ENCODE measurements around the gene OGDH.

DNA sequence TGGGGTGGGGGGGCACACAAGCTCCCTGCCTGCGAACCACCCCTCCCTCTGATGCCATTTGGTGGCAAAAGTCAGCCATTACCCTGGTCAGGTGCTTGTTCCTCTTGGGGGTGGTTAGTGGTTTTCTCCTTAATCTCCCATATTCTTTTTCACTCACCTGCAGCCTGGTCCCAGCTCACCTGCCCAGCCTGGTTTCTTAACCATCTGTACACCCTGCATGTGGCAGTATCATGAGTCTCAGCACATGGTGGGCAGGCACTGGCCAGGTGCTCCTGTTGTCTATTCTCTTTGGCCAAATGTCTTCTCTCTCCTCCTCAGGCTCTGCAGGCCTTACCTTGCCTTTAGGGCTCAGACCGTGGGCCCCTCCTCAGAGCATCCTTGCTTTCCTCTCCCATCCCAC, 30.5 kb downstream of the OGDH start:
- TF ChIP-seq, protein P1, sequence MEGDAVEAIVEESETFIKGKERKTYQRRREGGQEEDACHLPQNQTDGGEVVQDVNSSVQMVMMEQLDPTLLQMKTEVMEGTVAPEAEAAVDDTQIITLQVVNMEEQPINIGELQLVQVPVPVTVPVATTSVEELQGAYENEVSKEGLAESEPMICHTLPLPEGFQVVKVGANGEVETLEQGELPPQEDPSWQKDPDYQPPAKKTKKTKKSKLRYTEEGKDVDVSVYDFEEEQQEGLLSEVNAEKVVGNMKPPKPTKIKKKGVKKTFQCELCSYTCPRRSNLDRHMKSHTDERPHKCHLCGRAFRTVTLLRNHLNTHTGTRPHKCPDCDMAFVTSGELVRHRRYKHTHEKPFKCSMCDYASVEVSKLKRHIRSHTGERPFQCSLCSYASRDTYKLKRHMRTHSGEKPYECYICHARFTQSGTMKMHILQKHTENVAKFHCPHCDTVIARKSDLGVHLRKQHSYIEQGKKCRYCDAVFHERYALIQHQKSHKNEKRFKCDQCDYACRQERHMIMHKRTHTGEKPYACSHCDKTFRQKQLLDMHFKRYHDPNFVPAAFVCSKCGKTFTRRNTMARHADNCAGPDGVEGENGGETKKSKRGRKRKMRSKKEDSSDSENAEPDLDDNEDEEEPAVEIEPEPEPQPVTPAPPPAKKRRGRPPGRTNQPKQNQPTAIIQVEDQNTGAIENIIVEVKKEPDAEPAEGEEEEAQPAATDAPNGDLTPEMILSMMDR (IDR thresholded peaks at IDR 0.05): no peak
- no peak for TF ChIP-seq POLR2A (IDR thresholded peaks at IDR 0.05)

Measured in Peyer's patch (tissue), 4 donors.